Panc1 (cell line): ENCODE data around the gene TCP11L2. TPM values are rescaled to one million over a fixed set of nuclear protein-coding genes. Genes with fewer than 3 reads are reported as not detected.

Experiments used
- ATAC-seq: fragments of 200-7000 bp; cut with Tn5 transposase; 2 replicates; pipeline ENCODE4 v1.9.1; 2020; ENCODE audit warnings: mild to moderate bottlenecking, moderate library complexity
- BruUV-seq: library from RNA; stranded (reverse); fragments of 400-500 nt; replicated peaks from 2 replicates; lab custom pipeline; 2021; lab: Mats Ljungman, UMichigan
- CTCF ChIA-PET: fragments of 300-600 bp; sonication (Branson Sonifier 250); formaldehyde crosslinking; loops from one replicate; lab custom pipeline; 2022; ENCODE audit warnings: antibody characterized with exemption; lab: Charles Lee
- POLR2A ChIA-PET: fragments of 300-600 bp; sonication (Branson Sonifier 250); formaldehyde crosslinking; loops from one replicate; lab custom pipeline; 2022; ENCODE audit warnings: antibody characterized with exemption; lab: Charles Lee
- DNase-seq: peaks from one replicate; pipeline ENCODE4 v3.0.0-alpha.2; 2010; ENCODE audit warnings: low read depth, low spot score
- H3K27ac ChIP-seq: 2 replicates; pipeline ENCODE4 v1.5.1; 2011; ENCODE audit warnings: mild to moderate bottlenecking, low read length, inconsistent platforms
- H3K27me3 ChIP-seq: fragments of 200-500 bp; sonication (Bioruptor generic); 2 replicates; pipeline ENCODE4 v1.6.0; 2014; ENCODE audit warnings: low read length, inconsistent platforms; ENCODE audit not compliant: control insufficient read depth, insufficient read depth
- H3K36me3 ChIP-seq: fragments of 200-500 bp; sonication (Bioruptor generic); 2 replicates; pipeline ENCODE4 v1.5.1; 2014; ENCODE audit warnings: inconsistent platforms, mild to moderate bottlenecking, low read length, moderate library complexity; ENCODE audit not compliant: control insufficient read depth, insufficient read depth
- H3K4me1 ChIP-seq: 2 replicates; pipeline ENCODE4 v1.5.1; 2011; ENCODE audit warnings: inconsistent platforms, mild to moderate bottlenecking, low read length, moderate library complexity; ENCODE audit not compliant: control insufficient read depth, insufficient read depth
- H3K4me3 ChIP-seq, 2 experiments: 2 replicates each; pipeline ENCODE4 v1.5.1; 2011 to 2012; ENCODE audit warnings: low read depth in 2 of 2, low read length in 2 of 2, mild to moderate bottlenecking in 2 of 2, inconsistent platforms in 1 of 2, moderate library complexity in 1 of 2
- H3K9me3 ChIP-seq: fragments of 200-500 bp; sonication (Bioruptor generic); 2 replicates; pipeline ENCODE4 v1.5.1; 2014; ENCODE audit warnings: low read depth, mild to moderate bottlenecking, inconsistent platforms, low read length, moderate library complexity; ENCODE audit not compliant: control insufficient read depth, insufficient read depth
- POLR2AphosphoS5 ChIP-seq: IDR thresholded peaks from 2 replicates; pipeline ENCODE4 v1.6.1; 2012; ENCODE audit warnings: mild to moderate bottlenecking, low read depth, low read length, moderate library complexity
- SIN3A ChIP-seq: IDR thresholded peaks from 2 replicates; pipeline ENCODE4 v1.6.1; 2012; ENCODE audit warnings: low read depth, mild to moderate bottlenecking, low read length, moderate library complexity, borderline replicate concordance; ENCODE audit not compliant: insufficient read depth
- TCF7L2 ChIP-seq: IDR thresholded peaks from 2 replicates; pipeline ENCODE4 v1.6.1; 2011; ENCODE audit warnings: mild to moderate bottlenecking, low read depth, low read length, inconsistent platforms
- in situ Hi-C: cut with HindIII; loops from 2 replicates; pipeline ENCODE4 v1.10.0; 2016; ENCODE audit warnings: low sequenced_read_pairs, low pct_unique_long_range_greater_than_20kb
- intact Hi-C: fragments of 100-400 bp; cut with micrococcal nuclease; formaldehyde crosslinking; loops from one replicate; pipeline ENCODE4 v1.10.0; 2022; ENCODE audit not compliant: unreplicated experiment
- total RNA-seq: library from RNA; stranded (reverse); gene quantifications from one replicate; pipeline ENCODE4 v1.2.1, GENCODE V29; 2021; ENCODE audit not compliant: unreplicated experiment
- TF ChIP-seq, protein P1 (sequence below), 2 experiments: IDR thresholded peaks; 2 replicates each; pipeline ENCODE4 v1.6.1; 2011 to 2012; ENCODE audit warnings: low read depth in 2 of 2, control low read depth in 1 of 2, low read length in 1 of 2, mild to moderate bottlenecking in 1 of 2, moderate library complexity in 1 of 2; ENCODE audit not compliant: insufficient read depth in 1 of 2
- TF ChIP-seq, protein P2 (sequence below): fragments of 450-650 bp; IDR thresholded peaks from 2 replicates; pipeline ENCODE4 v1.5.1; 2017; ENCODE audit warnings: mild to moderate bottlenecking

TCP11L2 gene
- total RNA-seq, 1 experiment from 2014 or later = 3.5 TPM

DNA sequence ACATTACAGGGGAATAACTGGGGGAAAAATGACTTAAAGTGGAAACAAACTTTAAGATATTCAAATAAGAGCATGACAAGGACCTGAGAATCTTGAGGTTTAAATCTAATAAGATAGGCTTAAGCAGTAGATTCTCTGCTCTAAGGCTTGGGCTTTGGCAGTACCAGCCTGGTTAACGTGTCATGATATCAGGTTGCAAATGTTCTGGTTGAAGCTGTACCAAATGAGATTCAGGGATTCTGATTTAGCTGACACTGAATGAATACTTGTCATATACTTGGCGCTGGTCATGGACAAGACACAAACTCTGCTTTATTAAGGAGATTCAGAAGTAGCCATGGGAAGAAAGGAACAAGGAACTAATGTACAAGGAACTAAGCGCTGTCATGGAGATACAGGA is 6.1 kb downstream of the TCP11L2 start:
- intact Hi-C loops (no loop called here), in situ Hi-C loops (no loop called here)
- ChIA-PET CTCF (no interaction called here), POLR2A (no interaction called here)
- ATAC-seq = no peak
- Histone ChIP-seq H3K4me3 (no peak overlapping the region), H3K36me3 (no peaks in the 10 kb centered on the region), H3K27ac (no peak overlapping the region), H3K27me3 (peaks cover 8% of the 10 kb centered on the region), H3K9me3 (no peaks in the 10 kb centered on the region), H3K4me1 (no peaks in the 10 kb centered on the region)
- DNase-seq = no peak
- BruUV-seq = no TSS peak
- TF ChIP-seq POLR2AphosphoS5 (no peak), SIN3A (no peak), TCF7L2 (no peak)
- TF ChIP-seq, protein P1, sequence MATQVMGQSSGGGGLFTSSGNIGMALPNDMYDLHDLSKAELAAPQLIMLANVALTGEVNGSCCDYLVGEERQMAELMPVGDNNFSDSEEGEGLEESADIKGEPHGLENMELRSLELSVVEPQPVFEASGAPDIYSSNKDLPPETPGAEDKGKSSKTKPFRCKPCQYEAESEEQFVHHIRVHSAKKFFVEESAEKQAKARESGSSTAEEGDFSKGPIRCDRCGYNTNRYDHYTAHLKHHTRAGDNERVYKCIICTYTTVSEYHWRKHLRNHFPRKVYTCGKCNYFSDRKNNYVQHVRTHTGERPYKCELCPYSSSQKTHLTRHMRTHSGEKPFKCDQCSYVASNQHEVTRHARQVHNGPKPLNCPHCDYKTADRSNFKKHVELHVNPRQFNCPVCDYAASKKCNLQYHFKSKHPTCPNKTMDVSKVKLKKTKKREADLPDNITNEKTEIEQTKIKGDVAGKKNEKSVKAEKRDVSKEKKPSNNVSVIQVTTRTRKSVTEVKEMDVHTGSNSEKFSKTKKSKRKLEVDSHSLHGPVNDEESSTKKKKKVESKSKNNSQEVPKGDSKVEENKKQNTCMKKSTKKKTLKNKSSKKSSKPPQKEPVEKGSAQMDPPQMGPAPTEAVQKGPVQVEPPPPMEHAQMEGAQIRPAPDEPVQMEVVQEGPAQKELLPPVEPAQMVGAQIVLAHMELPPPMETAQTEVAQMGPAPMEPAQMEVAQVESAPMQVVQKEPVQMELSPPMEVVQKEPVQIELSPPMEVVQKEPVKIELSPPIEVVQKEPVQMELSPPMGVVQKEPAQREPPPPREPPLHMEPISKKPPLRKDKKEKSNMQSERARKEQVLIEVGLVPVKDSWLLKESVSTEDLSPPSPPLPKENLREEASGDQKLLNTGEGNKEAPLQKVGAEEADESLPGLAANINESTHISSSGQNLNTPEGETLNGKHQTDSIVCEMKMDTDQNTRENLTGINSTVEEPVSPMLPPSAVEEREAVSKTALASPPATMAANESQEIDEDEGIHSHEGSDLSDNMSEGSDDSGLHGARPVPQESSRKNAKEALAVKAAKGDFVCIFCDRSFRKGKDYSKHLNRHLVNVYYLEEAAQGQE (IDR thresholded peaks at IDR 0.05; ENCODE audit: insufficient read depth in 1 of 2, low read depth in 2 of 2, low read length in 1 of 2) = no peak
- TF ChIP-seq, protein P2, sequence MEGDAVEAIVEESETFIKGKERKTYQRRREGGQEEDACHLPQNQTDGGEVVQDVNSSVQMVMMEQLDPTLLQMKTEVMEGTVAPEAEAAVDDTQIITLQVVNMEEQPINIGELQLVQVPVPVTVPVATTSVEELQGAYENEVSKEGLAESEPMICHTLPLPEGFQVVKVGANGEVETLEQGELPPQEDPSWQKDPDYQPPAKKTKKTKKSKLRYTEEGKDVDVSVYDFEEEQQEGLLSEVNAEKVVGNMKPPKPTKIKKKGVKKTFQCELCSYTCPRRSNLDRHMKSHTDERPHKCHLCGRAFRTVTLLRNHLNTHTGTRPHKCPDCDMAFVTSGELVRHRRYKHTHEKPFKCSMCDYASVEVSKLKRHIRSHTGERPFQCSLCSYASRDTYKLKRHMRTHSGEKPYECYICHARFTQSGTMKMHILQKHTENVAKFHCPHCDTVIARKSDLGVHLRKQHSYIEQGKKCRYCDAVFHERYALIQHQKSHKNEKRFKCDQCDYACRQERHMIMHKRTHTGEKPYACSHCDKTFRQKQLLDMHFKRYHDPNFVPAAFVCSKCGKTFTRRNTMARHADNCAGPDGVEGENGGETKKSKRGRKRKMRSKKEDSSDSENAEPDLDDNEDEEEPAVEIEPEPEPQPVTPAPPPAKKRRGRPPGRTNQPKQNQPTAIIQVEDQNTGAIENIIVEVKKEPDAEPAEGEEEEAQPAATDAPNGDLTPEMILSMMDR = no peak

DNA sequence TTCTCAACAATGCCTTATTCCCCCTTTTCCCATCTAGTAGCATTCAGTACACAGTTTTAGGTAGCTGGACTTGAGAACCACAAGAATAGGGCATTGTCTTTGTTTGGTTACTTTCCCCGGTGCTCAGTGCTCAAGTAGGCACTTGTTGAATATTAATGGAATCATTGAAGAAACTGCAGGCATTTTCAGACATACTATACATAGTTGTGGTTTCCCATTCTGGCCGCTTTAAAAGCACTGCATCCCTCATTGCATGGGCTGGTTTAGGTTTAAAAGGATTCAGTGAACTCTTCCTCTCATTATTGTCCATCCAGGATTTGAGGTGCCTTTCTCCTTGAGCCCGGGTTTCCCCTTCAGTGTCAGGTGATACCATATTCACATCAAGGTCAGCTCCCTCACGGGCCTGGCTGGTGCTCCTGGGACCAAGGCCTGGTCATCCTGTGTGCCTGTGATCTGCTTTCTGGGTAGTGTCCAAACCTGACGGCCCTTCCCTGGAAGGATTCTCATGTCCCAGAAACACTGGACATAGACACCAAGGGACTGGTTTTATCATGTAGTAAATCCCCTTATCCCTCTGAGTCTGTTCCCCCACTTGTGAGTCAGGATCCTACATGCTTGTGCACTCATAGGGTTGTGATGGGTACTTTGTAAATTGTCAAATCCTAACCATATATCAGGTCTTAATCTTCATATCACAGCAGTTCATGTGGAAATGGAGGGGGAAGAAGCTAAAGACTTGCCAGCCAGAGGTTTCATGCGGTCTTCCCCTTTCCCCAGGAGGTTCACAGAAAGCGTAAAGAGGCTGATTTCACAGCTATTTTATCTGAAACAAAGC is 7.4 kb downstream of the TCP11L2 start:
- ChIA-PET CTCF (interaction anchor here (0.6 kb wide), 1 partner anchor 35 kb away, joined by 6 read pairs; no protein-coding TSS in a partner anchor), POLR2A (no interaction called here)
- Histone ChIP-seq H3K36me3 (no peaks in the 10 kb centered on the region), H3K4me3 (no peak overlapping the region), H3K9me3 (no peaks in the 10 kb centered on the region), H3K27me3 (peaks cover 8% of the 10 kb centered on the region), H3K4me1 (no peaks in the 10 kb centered on the region), H3K27ac (no peak overlapping the region)
- no peak for ATAC-seq
- TF ChIP-seq SIN3A (no peak), POLR2AphosphoS5 (no peak), TCF7L2 (no peak)
- TF ChIP-seq, protein P2 = no peak
- TF ChIP-seq, protein P1 (IDR thresholded peaks at IDR 0.05; ENCODE audit: insufficient read depth in 1 of 2, low read depth in 2 of 2, low read length in 1 of 2) = no peak
- no peak for DNase-seq
- intact Hi-C loops = no loop called here
- in situ Hi-C loops = no loop called here
- no TSS peak for BruUV-seq
